Renal cortex interstitium (tissue), 11 donors: ENCODE measurements around the gene ARID1B. TPM values are rescaled to one million over a fixed set of nuclear protein-coding genes. Genes with fewer than 3 reads are reported as not detected.

Experiments used
- DNase-seq, 11 donors: peaks; one replicate each; pipeline ENCODE4 v3.0.0-alpha.2; 2013; ENCODE audit warnings: low read depth in 9 of 11, low spot score in 4 of 11; ENCODE audit errors: extremely low read depth in 1 of 11
- polyA plus RNA-seq, 3 donors: library from polyadenylated mRNA; unstranded; fragments of 120-200 nt; gene quantifications; one replicate each; pipeline ENCODE4 v1.2.1, GENCODE V29; 2013; ENCODE audit not compliant: insufficient read length in 3 of 3

The ARID1B gene
- polyA plus RNA-seq, 3 donors, result 74.6 to 84.5 (median 76.8) TPM

DNA sequence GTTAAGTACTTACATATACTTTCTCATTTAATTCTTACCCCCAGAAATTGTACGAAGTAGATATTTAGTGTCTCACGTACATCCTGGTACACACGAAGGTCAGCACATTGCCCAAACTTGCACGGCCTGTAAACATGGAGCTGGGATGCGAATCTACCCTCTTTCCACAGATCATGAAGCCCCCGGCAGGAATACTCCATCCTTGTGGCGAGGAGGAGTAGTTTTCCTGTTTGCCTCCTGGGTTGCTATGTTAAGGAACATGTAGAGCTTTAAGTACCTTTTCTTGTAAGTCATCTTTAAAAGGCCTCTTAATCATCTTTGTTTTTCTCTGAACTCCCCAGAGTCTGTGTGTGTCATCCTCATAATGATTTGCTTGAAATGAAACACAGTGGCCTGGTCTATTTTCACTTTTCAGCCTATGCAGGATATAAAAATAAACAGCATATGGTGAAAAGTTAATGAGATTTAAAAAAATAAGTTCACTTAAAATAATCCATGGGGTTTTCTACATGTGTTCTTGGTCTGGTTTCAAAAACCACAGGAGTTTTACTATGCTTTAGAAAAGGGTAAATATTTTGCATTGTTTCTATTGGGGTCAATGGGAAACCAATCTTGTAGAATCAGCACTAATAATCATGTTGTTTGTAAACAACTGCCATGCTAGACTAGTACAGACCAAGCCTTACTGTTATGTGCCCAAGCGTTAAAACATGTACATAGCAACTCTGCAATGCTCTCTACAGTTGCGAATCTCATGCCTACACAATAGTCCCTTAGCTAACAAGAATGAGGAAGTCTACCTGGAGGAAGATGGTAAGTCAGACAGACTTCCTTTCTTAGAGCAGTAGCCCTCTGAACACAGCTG lies 9.3 kb upstream of the ARID1B start:
- DNase-seq, result no peak

DNA sequence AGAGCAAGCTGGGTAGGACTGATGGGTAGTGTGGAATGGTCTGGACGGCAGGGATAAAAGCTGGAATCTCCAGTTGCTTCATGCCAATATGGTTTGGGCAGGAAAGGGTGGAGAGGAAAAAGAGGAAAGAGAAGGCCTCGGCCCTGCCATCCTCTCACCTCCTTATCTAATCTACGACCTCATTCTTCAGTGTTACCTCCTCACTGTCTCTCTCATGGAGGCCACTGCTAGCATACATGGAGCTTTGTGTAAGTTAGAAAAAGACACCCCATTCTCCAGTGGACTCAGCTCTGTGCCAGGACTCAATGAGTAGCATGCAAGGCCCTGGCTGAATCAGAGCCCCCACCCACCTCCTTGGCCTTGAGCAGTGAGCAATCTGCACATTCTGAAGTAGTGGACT lies 6.1 kb upstream of the ARID1B start:
- no peak for DNase-seq

DNA sequence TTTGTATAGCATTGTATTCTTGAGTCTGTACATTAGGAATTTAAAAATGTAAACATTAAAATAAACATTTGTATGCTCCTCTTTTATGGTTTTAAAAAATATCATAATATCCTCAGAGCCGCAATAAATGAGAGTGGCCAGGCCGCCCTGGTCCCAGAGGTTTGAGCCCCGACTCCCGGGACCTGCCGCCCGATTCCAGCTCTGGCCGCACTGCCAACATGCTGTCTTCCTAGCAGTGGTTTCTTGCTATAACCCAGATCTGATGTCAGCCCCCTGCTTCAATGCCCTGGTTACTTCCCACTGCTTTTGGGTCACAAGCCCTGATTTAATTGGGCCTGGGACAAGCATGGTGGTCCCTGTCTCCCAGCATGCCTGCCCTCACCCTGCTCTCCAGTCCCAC lies 5.4 kb upstream of the ARID1B start:
- DNase-seq, result no peak

DNA sequence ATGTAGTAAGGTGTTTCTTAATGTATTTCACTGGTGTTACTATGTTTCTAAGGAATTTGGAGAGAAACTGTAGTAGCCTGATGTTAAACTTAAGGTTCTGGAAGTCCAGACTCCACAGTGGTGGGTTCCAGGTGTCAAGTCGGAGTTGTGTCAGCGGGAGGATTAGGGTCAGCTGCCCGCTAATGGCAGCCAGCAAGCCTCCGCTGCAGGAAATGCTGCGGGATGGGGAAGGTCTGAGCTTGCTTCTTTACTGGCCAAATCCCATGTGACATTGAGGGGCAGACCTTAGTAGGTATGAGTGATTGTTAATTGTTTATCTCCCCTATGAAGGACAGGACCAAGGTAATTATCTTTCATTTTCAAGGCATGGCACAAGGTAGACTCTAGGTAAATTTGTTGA lies 3.7 kb upstream of the ARID1B start:
- DNase-seq, result no peak

DNA sequence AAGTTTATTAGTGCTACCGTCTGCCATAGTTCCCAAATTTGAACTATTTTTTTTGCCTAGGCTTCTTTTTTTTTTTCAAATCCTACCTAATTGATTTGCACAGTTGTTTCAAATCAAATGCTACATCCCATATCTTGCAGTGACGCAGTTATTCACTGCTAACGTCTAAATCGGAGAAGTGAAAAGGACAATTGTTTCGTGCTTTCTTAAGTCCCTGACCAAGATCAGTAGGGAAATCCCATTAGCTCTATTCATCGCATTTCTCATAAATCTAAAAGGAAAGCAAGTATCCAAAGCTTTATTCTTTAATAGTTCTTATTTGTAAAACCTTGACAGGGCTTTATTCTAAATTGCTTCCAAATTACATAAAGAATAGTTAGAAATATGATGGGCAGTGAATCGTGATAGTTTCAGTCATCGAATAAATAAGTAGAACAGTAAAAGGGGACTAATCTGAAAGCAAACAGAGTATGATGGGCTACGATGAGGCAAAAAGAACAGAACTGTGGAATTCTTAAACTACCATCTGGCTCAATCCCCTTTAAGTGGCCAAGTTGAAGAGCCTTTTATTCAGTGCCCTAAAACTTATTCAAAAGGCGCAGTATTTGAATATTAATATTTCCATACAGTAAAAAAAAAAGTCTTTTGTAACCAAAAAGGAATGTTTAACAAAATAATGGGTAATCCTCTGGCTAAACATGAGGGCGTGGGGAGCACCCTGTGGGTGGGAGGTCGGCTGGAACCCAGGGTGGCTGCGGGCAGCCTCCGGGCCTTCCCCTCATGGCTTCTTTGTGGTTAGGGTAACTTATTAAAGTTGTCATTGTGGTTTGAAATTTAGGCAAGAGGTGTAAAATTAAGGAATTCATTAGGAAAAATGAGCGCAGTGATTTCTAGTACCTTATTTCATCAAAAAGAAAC lies 3.0 kb upstream of the ARID1B start:
- DNase-seq, result no peak

DNA sequence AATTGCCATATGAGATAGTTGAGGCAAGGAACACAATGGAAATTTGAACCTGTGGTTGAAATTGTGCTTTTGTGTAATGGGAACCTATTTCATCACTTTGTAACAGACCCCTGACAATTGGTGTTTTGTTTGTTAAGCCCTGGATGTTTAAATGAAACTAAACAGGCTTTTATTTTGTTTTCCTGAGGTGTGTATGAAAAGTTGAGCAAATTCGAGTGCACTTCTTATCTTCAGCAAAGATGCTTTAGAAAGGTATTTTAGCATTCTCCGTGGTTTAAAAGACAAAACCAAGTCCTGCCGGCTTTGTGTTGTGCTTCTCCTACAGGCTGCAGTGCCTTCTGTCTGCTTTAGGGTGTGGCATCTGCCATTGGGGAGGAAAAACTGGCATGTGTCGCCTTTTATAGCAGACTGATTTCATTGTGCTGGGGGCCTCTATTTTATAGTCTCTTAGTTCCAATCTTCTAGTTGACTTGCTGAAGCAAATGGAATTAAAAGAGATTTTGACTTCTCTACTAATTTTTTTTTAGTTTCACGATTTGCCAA lies 2.2 kb upstream of the ARID1B start:
- DNase-seq, result no peak

DNA sequence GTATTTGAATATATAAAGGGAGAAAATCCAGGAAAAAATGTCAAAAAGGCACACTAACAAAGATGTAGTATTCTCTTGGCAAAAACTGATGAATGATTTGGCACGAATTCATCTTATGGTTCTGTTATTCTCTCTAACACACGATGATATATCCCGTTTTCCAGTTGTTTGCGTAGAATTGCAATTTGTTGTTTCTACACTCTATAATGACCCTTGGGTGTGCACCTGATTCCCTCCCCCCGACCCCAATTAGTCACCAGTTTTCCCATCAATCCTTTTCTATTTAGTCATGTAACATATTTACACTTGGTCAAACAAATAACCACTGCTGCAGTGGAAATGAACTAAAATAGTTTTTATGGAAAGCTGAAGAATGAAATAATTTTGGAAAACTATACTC lies 1.5 kb upstream of the ARID1B start:
- DNase-seq, result no peak

DNA sequence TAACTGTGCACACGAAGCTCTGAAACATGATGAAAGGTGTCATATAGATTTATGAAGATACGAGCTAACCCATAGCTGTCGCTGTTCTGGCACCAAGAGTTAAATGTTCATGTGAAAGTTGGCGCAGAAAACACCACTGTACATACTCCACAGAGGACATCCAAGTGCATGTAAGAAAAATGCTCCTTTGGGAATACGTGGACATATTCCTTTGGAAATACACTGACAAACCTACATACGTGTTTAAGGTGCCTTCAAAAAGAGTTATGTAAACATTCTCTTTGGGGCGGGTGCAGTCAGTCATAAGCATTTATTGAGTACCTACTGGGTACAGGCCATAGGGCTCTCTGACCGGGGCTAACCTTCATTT lies 723 bp upstream of the ARID1B start:
- DNase-seq, result peak in 2 of 11 donors; percentile 29 to 41

DNA sequence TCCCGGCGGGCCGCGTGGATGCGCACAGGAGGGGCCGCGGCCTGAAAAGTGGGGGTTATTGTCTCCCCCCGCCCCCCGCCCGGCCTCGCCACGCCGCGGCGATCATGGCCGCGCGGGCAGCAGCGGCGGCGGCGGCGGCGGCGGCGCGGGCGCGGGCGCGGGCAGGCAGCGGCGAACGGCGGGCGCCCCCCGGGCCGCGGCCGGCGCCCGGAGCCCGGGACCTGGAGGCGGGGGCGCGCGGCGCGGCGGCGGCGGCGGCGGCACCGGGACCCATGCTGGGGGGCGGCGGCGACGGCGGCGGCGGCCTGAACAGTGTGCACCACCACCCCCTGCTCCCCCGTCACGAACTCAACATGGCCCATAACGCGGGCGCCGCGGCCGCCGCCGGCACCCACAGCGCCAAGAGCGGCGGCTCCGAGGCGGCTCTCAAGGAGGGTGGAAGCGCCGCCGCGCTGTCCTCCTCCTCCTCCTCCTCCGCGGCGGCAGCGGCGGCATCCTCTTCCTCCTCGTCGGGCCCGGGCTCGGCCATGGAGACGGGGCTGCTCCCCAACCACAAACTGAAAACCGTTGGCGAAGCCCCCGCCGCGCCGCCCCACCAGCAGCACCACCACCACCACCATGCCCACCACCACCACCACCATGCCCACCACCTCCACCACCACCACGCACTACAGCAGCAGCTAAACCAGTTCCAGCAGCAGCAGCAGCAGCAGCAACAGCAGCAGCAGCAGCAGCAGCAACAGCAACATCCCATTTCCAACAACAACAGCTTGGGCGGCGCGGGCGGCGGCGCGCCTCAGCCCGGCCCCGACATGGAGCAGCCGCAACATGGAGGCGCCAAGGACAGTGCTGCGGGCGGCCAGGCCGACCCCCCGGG lies 637 bp downstream of the ARID1B start:
- DNase-seq, result peak in 5 of 11 donors; percentile 37 to 54 (median 38)

DNA sequence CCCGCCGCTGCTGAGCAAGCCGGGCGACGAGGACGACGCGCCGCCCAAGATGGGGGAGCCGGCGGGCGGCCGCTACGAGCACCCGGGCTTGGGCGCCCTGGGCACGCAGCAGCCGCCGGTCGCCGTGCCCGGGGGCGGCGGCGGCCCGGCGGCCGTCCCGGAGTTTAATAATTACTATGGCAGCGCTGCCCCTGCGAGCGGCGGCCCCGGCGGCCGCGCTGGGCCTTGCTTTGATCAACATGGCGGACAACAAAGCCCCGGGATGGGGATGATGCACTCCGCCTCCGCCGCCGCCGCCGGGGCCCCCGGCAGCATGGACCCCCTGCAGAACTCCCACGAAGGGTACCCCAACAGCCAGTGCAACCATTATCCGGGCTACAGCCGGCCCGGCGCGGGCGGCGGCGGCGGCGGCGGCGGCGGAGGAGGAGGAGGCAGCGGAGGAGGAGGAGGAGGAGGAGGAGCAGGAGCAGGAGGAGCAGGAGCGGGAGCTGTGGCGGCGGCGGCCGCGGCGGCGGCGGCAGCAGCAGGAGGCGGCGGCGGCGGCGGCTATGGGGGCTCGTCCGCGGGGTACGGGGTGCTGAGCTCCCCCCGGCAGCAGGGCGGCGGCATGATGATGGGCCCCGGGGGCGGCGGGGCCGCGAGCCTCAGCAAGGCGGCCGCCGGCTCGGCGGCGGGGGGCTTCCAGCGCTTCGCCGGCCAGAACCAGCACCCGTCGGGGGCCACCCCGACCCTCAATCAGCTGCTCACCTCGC lies 1.5 kb downstream of the ARID1B start:
- DNase-seq, result peak in 5 of 11 donors; percentile 30 to 51 (median 41)

DNA sequence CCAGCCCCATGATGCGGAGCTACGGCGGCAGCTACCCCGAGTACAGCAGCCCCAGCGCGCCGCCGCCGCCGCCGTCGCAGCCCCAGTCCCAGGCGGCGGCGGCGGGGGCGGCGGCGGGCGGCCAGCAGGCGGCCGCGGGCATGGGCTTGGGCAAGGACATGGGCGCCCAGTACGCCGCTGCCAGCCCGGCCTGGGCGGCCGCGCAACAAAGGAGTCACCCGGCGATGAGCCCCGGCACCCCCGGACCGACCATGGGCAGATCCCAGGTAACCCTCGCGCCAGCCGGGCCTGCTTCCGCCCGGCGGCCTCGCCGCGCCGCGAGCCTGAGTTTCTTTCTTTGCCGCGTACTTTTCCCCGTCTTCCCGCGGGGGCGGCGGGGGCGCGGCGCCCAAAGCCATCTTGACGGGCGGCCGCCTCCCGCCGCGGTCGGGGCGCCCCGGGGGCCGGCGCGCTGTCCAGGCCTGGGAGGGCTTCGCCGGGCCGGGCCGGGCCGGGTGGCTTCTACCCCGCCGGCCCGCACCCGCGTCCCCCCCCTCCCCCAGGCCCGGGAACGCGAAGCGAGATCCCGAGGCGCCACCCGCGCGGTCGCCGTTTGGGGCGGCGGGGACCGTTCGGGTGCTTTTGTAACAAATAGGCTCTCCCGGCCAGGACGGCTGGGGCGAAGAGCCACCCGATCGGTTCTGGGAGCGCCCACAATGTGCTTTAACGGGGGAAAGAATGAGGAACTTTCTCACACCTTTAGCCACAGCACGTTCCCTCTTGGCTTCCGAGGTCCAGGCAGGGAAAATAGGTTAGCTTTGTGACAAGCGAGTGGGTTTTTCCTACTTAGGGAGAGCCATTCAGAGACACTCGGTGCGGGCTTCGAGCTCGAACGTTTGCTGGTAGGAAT lies 2.3 kb downstream of the ARID1B start:
- peak in 4 of 11 donors; percentile 17 to 33 (median 26) for DNase-seq

DNA sequence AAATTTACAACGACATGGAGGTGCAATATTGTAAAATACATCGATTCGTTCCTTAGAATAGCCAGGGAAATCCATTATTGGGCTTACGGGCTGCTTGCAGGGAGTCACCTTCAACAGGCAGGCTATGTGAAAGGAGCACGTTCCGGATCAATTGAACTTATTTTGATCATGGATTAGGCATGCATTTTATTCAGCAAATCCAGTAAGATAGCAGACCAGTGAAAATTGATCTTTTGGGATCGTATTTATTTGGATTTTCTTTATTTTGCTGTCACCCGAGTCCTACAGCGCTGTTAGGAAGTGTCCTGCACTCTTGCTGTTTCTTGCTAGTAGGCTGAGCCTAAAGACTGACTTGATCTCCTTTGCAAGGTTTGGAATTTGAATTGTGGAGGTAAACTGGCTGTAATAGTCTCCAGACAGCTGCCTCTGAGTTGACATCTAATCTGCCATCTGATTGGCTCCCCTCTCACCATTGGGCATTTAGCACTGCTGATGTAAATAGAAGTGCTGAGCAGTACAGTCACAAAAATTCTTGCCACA lies 3.0 kb downstream of the ARID1B start:
- peak in 6 of 11 donors; percentile 40 to 82 (median 56) for DNase-seq

DNA sequence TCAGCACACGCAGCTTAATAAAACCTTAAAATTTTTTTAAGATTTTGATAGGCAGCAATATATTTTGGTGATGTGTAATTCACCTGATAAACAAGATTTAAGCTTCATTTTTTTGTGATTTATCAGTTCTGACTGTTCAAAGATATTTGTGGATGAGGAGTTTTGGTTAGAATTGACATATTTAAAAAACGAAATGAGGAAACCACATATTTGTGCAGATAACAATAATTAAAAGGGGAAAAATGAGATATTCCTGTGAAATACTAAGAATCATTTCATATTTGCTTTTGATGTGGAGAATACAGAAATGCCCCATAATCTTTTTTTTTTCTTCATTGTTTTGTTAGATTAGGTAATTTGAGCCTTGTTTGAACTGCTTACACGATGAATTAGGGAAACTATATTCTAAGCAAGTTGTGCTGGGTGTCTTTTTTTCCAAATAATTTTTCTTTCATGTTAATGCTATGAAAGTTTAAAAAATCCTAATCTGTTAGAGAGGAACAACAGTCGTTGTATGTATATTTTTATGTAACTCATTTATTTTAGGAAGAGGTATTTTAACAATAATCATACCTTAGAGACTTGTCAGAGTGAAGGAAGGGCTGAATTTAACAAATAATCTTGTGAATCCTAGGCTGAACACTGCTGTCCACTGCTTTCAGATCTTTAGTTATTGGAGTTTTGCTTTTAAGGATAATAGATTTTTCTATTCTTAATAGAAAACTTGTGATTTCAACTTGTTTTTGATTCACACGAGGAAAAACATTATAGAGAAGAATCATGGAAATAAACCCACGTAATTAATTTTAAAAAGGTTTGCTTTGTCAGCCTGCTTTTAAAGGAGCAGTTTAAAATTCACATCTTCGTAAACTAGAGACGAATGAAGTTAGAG lies 4.0 kb downstream of the ARID1B start:
- DNase-seq, result peak in 1 of 11 donors; percentile 18

DNA sequence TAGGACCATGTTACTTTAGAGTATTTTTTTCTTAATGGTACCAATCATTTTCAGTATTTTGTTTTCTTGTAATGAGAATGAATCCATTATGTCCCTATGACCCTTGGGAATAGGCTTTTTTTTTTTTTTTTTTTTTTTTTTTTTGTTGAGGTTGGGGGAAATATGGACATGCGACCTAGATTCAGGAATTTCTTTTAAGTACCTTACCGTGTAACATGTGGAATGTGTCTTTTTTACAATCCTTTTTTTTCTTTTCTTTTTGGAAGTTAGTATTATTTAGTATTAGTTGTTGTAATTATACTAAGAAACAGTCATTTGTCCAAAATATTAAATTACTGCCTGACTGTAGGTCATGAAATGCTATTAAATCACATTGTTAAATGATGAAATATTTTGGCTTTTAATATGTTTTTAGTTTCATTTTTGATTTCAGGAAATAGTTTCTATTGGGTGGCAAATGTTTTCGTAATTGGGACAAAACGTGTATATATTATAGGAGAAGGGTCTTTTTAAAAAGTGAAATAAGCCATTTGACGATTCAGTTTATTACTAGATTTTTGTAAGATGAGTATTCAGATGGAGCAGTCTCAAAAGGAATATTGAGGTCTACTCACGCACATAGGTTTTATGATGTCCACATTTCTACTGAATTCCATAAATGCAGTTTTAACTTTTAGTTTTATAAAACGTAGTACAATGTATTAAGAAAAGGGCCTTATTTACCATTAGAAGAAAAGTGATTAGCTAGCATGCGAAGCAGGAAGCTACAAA lies 4.9 kb downstream of the ARID1B start:
- no peak for DNase-seq

DNA sequence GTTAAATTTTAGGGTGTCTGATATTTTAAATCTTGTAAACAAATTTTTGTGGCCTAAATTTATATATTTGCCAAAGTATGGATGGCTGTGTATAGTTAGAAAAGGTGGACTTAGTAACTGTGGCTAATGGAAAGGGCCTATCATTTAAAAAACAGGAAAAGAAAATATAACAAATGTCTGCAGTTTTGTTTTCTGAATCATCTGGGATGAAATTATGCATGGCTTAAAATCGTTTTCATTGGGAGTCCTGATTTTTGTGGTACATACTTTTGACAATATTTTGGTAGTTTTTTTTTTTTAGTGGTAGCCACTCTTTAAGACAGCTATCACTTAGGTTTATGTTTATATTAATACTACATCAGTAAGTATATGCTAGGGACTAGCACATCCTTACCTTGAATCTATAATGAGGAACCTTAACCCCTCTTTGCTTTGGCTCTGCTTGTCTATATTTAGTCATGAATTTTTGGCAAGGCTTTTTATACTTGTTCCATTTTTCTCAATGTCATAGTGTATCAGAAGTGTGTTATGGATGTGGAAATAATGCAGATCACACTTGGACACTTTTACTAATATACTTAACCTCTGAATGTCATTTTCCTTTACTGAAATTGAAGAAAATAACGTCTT lies 5.6 kb downstream of the ARID1B start:
- no peak for DNase-seq
